Activated naive CD8-positive, alpha-beta T cell treated with anti-CD3 and anti-CD28 coated beads, Interleukin-2, amount 10 ng/mL, durations not matched to agents 7 days and 5 days (primary cell): Measurements from ENCODE around the gene ELP5. TPM values are rescaled to one million over a fixed set of nuclear protein-coding genes. Genes with fewer than 3 reads are reported as not detected.
A peak's percentile ranks its signal among the peaks of the same experiment; 100 is the strongest.

ENCODE experiments used
- ATAC-seq: fragments of 150-1000 bp; cut with Tn5 transposase; one replicate; pipeline ENCODE4 v1.10.0; 2021; ENCODE audit warnings: low read depth, moderate library complexity
- POLR2A ChIA-PET: fragments of 350-600 bp; sonication (Branson Sonifier 250); formaldehyde crosslinking; loops from one replicate; lab custom pipeline; 2021; ENCODE audit warnings: antibody characterized with exemption; lab: Charles Lee
- DNase-seq: peaks from one replicate; pipeline ENCODE4 v3.0.0; 2021
- H3K27ac Mint-ChIP-seq: one replicate; pipeline ENCODE4 v1.8.0; 2022; ENCODE audit warnings: mild to moderate bottlenecking, mixed read lengths
- H3K27me3 Mint-ChIP-seq: one replicate; pipeline ENCODE4 v1.8.0; 2022; ENCODE audit warnings: mild to moderate bottlenecking, moderate library complexity, mixed read lengths
- H3K36me3 Mint-ChIP-seq: one replicate; pipeline ENCODE4 v1.8.0; 2021; ENCODE audit warnings: mild to moderate bottlenecking, mixed read lengths
- H3K4me1 Mint-ChIP-seq: one replicate; pipeline ENCODE4 v1.8.0; 2021; ENCODE audit warnings: mixed read lengths
- H3K4me3 Mint-ChIP-seq: one replicate; pipeline ENCODE4 v1.8.0; 2022; ENCODE audit warnings: mild to moderate bottlenecking, moderate library complexity, mixed read lengths
- H3K9me3 Mint-ChIP-seq: one replicate; pipeline ENCODE4 v1.8.0; 2021; ENCODE audit warnings: mixed read lengths
- total RNA-seq, 2 experiments: library from RNA; stranded (reverse); gene quantifications; one replicate each; pipeline ENCODE4 v1.2.3, GENCODE V29; 2021

Gene ELP5
- total RNA-seq, 2 experiments from 2014 or later = 49.5 to 52.0 TPM

DNA sequence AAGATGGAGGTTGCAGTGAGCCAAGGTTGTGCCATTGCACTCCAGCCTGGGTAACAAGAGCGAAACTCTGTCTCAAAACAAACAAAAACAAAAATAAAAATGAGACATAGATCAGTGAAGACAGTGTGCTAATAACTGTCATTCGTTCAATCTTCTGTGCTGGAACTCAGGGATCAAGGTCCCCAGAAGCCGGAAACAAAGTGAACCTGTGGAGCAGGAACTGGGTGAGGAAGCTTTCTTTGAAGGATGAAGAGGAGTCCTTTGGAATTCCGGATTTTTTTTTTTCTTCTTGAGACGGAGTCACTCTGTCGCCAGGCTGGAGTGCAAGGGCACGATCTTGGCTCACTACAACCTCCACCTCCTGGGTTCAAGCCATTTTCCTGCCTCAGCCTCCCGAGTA is 27.4 kb downstream of the ELP5 start:
- ATAC-seq = no peak
- POLR2A ChIA-PET = interaction anchor here (0.6 kb wide), 1 partner anchor 482 kb away, joined by 5 read pairs; no protein-coding TSS in a partner anchor

DNA sequence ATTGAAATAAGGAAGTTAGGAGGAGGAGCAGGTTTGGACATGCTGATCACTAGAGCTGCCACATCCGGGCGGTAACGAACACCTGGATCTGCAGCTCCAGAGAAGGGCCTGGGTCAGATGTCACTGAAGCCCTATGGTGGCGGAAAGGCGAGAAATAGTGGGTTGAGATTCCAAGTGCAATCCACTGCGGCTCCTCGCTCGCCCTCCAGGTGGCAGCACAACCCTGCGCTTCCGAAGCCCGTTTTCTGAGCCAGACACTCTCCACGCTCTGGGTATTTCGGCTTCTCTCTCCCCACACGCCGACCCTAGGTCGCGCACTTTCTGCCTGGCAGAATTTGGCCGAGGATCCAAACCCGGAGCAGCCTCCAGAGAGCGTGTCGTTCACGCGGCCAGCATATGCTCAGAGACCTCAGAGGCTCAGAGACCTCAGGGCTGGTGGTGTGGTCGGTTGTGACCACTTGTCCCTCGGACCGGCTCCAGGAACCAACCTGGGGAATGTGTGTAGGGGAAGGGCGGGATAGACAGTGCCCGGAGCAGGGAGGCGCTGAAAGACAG is 28.6 kb downstream of the ELP5 start:
- no peaks in the 10 kb centered on the region for H3K9me3 Mint-ChIP-seq

More for the DNA sequence above, 27.4 kb downstream of the ELP5 start:
- peaks cover 14% of the 10 kb centered on the region for H3K4me1 Mint-ChIP-seq
- no peak for DNase-seq
- H3K27me3 Mint-ChIP-seq = peaks cover 28% of the 10 kb centered on the region
- H3K4me3 Mint-ChIP-seq = no peak overlapping the region
- no peaks in the 10 kb centered on the region for H3K36me3 Mint-ChIP-seq
- no peak overlapping the region for H3K27ac Mint-ChIP-seq
- H3K9me3 Mint-ChIP-seq = no peaks in the 10 kb centered on the region

DNA sequence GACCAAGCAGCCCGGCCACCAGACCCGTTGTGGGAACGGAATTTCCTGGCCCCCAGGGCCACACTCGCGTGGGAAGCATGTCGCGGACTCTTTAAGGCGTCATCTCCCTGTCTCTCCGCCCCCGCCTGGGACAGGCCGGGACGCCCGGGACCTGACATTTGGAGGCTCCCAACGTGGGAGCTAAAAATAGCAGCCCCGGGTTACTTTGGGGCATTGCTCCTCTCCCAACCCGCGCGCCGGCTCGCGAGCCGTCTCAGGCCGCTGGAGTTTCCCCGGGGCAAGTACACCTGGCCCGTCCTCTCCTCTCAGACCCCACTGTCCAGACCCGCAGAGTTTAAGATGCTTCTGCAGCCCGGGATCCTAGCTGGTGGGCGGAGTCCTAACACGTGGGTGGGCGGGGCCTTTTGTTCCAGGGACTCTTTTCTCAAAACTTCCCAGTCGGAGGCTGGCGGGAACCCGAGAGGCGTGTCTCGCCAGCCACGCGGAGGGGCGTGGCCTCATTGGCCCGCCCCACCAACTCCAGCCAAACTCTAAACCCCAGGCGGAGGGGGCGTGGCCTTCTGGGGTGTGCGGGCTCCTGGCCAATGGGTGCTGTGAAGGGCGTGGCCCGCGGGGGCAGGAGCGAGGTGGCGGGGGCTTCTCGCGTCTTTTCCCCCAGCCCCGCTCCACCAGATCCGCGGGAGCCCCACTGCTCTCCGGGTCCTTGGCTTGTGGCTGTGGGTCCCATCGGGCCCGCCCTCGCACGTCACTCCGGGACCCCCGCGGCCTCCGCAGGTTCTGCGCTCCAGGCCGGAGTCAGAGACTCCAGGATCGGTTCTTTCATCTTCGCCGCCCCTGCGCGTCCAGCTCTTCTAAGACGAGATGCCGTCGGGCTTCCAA is 29.3 kb downstream of the ELP5 start, which contains the start of gene SLC2A4:
Gene SLC2A4, plus strand, starts transcription at position 645 of the 879 bp plus-strand sequence. Its CDS starts 217 bp downstream, at position 862.
- peak within 1 kb of the TSS; percentile 80 for H3K4me3 Mint-ChIP-seq
- peaks cover 14% of the 10 kb centered on the region for H3K4me1 Mint-ChIP-seq
- DNase-seq = peak; percentile 89
- H3K27ac Mint-ChIP-seq = no peak within 1 kb of the TSS
- ATAC-seq = peak; percentile 74
- H3K27me3 Mint-ChIP-seq = peaks cover 30% of the 10 kb centered on the region
- H3K9me3 Mint-ChIP-seq = no peaks in the 10 kb centered on the region
- POLR2A ChIA-PET = interaction anchor here (0.7 to 2.7 kb wide), 8 partner anchors 11 to 407 kb away, joined by 3 to 7 read pairs (median 4); partner anchors contain the start of genes ACADVL, ACAP1, DLG4 and WRAP53
- no peaks in the 10 kb centered on the region for H3K36me3 Mint-ChIP-seq

More for the DNA sequence above, 28.6 kb downstream of the ELP5 start:
- peak; percentile 90 for DNase-seq
- POLR2A ChIA-PET = interaction anchor here (0.5 to 2.7 kb wide), 8 partner anchors 12 to 407 kb away, joined by 3 to 7 read pairs (median 5); partner anchors contain the start of genes ACADVL, DLG4 and WRAP53
- Mint-ChIP-seq H3K27me3 (peaks cover 28% of the 10 kb centered on the region), H3K27ac (no peak overlapping the region), H3K4me1 (peaks cover 14% of the 10 kb centered on the region), H3K4me3 (peak overlapping the region; percentile 80), H3K36me3 (no peaks in the 10 kb centered on the region)
- ATAC-seq = peak; percentile 75

DNA sequence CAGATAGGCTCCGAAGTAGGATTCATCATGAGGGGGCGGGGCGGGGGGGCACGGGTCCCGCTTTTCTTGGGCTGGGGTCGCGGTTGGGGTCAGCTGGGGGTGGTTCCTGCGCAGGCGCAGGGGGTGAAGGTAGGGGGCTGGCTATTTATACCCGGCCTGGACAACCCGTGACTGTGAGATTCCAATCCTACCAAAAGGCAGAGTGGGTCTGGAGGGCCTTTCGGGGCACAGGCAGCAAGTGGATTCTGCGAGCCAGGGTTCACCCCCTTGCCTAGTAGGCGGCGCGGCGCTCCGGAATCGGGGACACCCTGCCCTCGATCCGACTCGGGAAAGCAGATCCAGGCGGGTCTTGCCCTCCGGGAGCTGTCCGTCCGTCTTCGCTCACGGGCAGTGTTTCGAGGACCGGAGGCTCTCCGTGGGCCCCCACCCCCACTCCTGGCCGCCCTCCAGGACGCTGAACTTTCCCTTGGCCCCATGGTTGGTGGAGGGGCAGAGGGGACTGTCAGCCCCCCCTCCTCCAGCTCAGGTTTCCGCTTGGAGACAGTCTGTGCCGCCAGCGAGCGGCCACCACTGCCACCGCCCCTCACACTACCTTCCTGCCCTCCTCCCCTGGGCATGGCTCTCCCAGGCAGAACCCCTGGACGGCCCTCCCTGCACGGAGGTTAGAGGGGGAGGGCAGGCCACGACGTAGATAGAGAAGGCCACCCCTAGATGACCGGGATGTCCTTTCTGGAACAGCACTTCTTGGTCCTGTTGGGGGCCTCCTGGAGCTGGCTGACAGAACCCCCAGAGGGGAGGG is 30.1 kb downstream of the ELP5 start:
- H3K4me3 Mint-ChIP-seq = peak overlapping the region; percentile 80
- no peaks in the 10 kb centered on the region for H3K36me3 Mint-ChIP-seq
- peaks cover 14% of the 10 kb centered on the region for H3K4me1 Mint-ChIP-seq
- H3K27me3 Mint-ChIP-seq = peaks cover 27% of the 10 kb centered on the region
- H3K9me3 Mint-ChIP-seq = no peaks in the 10 kb centered on the region
- DNase-seq = no peak
- POLR2A ChIA-PET = interaction anchor here (1.0 to 2.7 kb wide), 8 partner anchors 10 to 406 kb away, joined by 3 to 7 read pairs (median 4); partner anchors contain the start of genes ACADVL, ACAP1, DLG4 and POLR2A
- ATAC-seq = no peak
- H3K27ac Mint-ChIP-seq = no peak overlapping the region

DNA sequence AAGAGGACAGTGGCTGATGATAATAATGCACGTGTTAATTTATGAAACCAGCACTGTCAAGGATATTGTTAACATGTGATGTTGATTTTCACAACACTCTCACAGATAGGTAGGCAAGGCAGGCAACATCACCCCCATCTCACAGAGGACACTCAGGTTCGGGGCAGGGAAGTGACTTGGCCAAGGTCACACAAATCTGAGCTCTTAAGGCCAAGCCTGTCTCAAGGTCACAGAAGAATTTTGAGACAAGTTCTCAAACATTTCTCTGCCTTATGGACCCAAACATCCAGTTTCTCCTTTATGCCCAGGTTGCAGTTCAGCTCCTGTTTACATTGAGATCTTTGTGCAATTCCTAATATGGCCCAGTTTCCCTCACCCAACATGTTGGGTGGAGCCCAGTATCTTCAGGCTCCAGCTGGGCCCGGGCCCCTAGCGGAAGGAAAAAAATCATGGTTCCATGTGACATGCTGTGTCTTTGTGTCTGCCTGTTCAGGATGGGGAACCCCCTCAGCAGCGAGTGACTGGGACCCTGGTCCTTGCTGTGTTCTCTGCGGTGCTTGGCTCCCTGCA is 30.8 kb downstream of the ELP5 start:
- Mint-ChIP-seq H3K27ac (no peak overlapping the region), H3K36me3 (no peaks in the 10 kb centered on the region), H3K9me3 (no peaks in the 10 kb centered on the region), H3K4me1 (peaks cover 14% of the 10 kb centered on the region), H3K4me3 (no peak overlapping the region), H3K27me3 (peaks cover 29% of the 10 kb centered on the region)
- POLR2A ChIA-PET = interaction anchor here (1.0 to 2.7 kb wide), 3 partner anchors 30 to 201 kb away, joined by 3 to 7 read pairs (median 3); partner anchors contain the start of gene POLR2A
- no peak for ATAC-seq
- no peak for DNase-seq

DNA sequence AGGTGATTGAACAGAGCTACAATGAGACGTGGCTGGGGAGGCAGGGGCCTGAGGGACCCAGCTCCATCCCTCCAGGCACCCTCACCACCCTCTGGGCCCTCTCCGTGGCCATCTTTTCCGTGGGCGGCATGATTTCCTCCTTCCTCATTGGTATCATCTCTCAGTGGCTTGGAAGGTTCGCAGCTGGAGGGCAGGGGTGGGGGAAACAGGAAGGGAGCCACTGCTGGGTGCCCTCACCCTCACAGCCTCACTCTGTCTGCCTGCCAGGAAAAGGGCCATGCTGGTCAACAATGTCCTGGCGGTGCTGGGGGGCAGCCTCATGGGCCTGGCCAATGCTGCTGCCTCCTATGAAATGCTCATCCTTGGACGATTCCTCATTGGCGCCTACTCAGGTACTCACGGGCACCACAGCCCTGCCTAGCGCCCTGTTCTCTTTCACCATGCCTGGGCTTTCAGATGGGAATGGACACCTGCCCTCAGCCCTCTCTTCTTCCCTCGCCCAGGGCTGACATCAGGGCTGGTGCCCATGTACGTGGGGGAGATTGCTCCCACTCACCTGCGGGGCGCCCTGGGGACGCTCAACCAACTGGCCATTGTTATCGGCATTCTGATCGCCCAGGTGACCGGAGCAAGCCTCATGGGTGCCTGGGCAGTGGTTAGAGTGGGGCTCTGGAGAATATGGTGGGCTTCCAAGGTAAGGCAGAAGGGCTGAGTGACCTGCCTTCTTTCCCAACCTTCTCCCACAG is 31.6 kb downstream of the ELP5 start:
- no peak overlapping the region for H3K27ac Mint-ChIP-seq
- peaks cover 14% of the 10 kb centered on the region for H3K4me1 Mint-ChIP-seq
- POLR2A ChIA-PET = no interaction called here
- DNase-seq (no peak), ATAC-seq (no peak)
- peaks cover 35% of the 10 kb centered on the region for H3K27me3 Mint-ChIP-seq
- H3K4me3 Mint-ChIP-seq = no peak overlapping the region
- H3K9me3 Mint-ChIP-seq = no peaks in the 10 kb centered on the region
- H3K36me3 Mint-ChIP-seq = no peaks in the 10 kb centered on the region

DNA sequence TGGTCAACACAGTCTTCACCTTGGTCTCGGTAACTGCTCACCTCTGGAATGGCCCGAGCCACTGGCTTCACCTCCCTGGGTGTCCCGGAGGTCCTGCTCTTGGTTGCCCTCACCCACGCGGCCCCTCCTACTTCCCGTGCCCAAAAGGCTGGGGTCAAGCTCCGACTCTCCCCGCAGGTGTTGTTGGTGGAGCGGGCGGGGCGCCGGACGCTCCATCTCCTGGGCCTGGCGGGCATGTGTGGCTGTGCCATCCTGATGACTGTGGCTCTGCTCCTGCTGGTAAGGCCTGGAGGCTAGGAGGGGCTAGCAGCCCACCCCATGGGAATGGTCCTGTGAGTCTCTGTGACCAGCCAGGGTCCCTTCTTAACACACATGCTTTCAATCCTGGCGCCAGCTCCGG is 32.9 kb downstream of the ELP5 start:
- Mint-ChIP-seq H3K27ac (no peak overlapping the region), H3K27me3 (peaks cover 32% of the 10 kb centered on the region), H3K4me3 (no peak overlapping the region), H3K36me3 (no peaks in the 10 kb centered on the region), H3K4me1 (peaks cover 14% of the 10 kb centered on the region), H3K9me3 (no peaks in the 10 kb centered on the region)
- DNase-seq = no peak
- no peak for ATAC-seq
- POLR2A ChIA-PET = interaction anchor here (0.5 to 0.6 kb wide), 2 partner anchors 28 to 83 kb away, joined by 3 to 4 read pairs; no protein-coding TSS in a partner anchor

DNA sequence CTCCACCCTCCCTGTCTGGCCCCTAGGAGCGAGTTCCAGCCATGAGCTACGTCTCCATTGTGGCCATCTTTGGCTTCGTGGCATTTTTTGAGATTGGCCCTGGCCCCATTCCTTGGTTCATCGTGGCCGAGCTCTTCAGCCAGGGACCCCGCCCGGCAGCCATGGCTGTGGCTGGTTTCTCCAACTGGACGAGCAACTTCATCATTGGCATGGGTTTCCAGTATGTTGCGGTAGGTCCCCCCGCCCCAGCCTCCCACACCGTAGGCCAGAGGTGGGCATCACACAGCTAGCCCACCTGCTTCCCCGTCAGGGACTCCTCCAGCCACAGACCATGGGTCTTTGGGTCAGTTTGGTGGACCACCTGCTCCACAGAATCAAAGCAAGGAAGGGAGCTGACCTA is 33.7 kb downstream of the ELP5 start:
- Mint-ChIP-seq H3K27me3 (peaks cover 34% of the 10 kb centered on the region), H3K36me3 (no peaks in the 10 kb centered on the region), H3K4me1 (peaks cover 8% of the 10 kb centered on the region), H3K27ac (no peak overlapping the region), H3K9me3 (no peaks in the 10 kb centered on the region), H3K4me3 (no peak overlapping the region)
- DNase-seq (no peak), ATAC-seq (no peak)
- POLR2A ChIA-PET = interaction anchor here (0.6 to 1.2 kb wide), 3 partner anchors 29 to 313 kb away, joined by 3 to 4 read pairs (median 4); partner anchors contain the start of gene ACAP1

DNA sequence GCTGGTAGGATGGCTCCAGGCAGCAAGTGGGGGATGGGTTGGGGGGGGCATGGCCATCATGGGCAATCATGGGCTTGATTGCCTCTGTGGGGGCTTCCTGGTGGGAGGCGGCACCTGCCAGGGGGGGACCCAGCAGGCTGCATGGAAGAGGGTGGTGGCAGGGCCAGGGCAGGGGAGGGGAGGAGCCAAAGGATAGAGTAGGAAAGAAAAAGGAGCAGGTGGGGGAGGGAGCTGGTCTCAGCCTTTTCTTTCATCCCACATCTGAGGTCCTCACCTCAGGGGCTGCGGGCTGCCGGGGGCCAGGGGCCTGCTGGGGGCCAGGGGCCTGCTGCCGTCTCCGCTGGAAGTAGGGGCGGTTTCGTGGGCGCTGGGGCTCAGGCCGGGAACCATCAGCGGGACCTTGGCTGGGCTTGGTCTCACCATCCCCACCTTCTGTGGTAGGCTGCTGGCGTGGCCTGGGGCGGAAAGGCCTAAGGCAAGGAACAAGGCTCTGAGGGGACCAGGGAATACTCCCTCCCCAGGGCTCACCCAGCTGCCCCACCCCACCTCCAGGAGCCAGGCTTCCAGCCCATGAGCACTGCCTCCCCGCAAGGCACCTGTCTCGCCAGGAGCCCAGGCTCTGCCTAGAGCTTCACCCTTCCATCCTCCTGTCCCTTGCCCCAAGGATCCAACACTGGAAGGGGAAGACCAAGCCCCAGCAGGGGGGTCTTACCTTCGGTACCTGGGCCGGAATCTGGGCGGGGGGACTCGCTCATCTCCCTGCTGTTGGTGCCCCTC is 37.4 kb downstream of the ELP5 start:
- ATAC-seq (no peak), DNase-seq (no peak)
- Mint-ChIP-seq H3K27ac (no peak overlapping the region), H3K27me3 (peaks cover 42% of the 10 kb centered on the region), H3K9me3 (no peaks in the 10 kb centered on the region), H3K4me1 (peaks cover 8% of the 10 kb centered on the region), H3K36me3 (no peaks in the 10 kb centered on the region), H3K4me3 (no peak overlapping the region)
- POLR2A ChIA-PET = no interaction called here

DNA sequence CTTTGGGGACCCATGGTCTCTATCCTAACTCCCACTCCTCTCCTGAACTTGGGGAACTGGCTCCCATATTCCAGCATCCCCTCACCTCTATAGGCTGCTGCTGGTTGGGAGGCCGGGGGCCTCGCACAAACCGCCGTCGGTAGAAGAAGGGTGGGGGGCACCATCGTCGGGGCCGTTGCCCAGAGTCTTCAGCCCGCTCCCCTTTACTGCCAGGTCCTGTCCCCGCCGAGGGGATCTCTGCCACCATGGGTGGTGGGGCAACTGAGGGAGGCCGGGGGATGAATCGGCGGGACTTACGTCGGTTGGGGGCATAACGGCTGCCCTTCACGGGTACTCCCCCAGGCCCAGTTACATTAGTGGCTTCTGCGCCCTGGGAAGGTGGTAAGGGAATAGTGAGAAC is 38.2 kb downstream of the ELP5 start:
- H3K27me3 Mint-ChIP-seq = peaks cover 45% of the 10 kb centered on the region
- DNase-seq (no peak), ATAC-seq (no peak)
- no peaks in the 10 kb centered on the region for H3K36me3 Mint-ChIP-seq
- POLR2A ChIA-PET = interaction anchor here (0.6 kb wide), 1 partner anchor 12 kb away, joined by 7 read pairs; no protein-coding TSS in a partner anchor
- H3K4me3 Mint-ChIP-seq = no peak overlapping the region
- no peak overlapping the region for H3K27ac Mint-ChIP-seq
- H3K4me1 Mint-ChIP-seq = peaks cover 10% of the 10 kb centered on the region
- no peaks in the 10 kb centered on the region for H3K9me3 Mint-ChIP-seq

DNA sequence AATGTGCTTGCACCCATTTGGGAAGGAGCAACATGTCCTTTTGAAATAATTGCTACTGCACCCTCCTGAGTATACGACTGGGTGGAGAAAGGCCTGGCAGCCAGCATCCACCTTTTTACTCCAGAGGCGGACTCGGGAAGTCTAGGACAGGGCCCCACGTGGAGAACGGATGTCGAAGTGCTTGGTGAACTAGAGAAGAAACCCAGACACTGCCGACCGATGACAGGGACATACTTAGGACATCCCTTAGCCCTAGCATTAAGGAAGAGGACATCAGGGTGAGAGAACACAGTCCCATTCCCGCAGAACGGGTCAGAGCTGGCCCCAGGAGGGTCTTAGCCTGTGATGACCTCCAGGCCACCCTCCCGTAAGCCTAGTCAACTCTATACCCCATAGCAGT is 38.7 kb downstream of the ELP5 start:
- no peaks in the 10 kb centered on the region for H3K36me3 Mint-ChIP-seq
- DNase-seq = no peak
- peaks cover 13% of the 10 kb centered on the region for H3K4me1 Mint-ChIP-seq
- POLR2A ChIA-PET = interaction anchor here (0.6 kb wide), 2 partner anchors 13 to 25 kb away, joined by 6 to 7 read pairs; no protein-coding TSS in a partner anchor
- H3K4me3 Mint-ChIP-seq = no peak overlapping the region
- no peak for ATAC-seq
- no peak overlapping the region for H3K27ac Mint-ChIP-seq
- H3K27me3 Mint-ChIP-seq = peaks cover 50% of the 10 kb centered on the region
- H3K9me3 Mint-ChIP-seq = no peaks in the 10 kb centered on the region
